Measurements from ENCODE around the gene HSD17B4.
"Not testable (repeated sequence)": the region's sequence is repeated elsewhere in the genome, so short reads cannot be mapped to it uniquely, and the experiment has no call there.

GRCh38 chr5:119503939-119504338, 51.6 kb downstream of the HSD17B4 start:
- TF ChIP-seq, protein P1, sequence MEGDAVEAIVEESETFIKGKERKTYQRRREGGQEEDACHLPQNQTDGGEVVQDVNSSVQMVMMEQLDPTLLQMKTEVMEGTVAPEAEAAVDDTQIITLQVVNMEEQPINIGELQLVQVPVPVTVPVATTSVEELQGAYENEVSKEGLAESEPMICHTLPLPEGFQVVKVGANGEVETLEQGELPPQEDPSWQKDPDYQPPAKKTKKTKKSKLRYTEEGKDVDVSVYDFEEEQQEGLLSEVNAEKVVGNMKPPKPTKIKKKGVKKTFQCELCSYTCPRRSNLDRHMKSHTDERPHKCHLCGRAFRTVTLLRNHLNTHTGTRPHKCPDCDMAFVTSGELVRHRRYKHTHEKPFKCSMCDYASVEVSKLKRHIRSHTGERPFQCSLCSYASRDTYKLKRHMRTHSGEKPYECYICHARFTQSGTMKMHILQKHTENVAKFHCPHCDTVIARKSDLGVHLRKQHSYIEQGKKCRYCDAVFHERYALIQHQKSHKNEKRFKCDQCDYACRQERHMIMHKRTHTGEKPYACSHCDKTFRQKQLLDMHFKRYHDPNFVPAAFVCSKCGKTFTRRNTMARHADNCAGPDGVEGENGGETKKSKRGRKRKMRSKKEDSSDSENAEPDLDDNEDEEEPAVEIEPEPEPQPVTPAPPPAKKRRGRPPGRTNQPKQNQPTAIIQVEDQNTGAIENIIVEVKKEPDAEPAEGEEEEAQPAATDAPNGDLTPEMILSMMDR (IDR thresholded peaks at IDR 0.05; ENCODE audit: poor library complexity) = not testable (repeated sequence)
- TF ChIP-seq EZH2phosphoT487 (IDR thresholded peaks at IDR 0.05; ENCODE audit: low read depth, severe bottlenecking, unreplicated experiment); EZH2 (IDR thresholded peaks at IDR 0.05; ENCODE audit: borderline replicate concordance): not testable (repeated sequence)

Measured in hepatocyte (in vitro differentiated cells).